HG02759 (cell line): ENCODE data around the gene NIBAN1.

ENCODE experiments used
- ATAC-seq: cut with Tn5 transposase; IDR thresholded peaks from one replicate; pipeline ENCODE4 v1.9.1; 2021; ENCODE audit warnings: mild to moderate bottlenecking, moderate library complexity; ENCODE audit not compliant: unreplicated experiment

The NIBAN1 gene

DNA sequence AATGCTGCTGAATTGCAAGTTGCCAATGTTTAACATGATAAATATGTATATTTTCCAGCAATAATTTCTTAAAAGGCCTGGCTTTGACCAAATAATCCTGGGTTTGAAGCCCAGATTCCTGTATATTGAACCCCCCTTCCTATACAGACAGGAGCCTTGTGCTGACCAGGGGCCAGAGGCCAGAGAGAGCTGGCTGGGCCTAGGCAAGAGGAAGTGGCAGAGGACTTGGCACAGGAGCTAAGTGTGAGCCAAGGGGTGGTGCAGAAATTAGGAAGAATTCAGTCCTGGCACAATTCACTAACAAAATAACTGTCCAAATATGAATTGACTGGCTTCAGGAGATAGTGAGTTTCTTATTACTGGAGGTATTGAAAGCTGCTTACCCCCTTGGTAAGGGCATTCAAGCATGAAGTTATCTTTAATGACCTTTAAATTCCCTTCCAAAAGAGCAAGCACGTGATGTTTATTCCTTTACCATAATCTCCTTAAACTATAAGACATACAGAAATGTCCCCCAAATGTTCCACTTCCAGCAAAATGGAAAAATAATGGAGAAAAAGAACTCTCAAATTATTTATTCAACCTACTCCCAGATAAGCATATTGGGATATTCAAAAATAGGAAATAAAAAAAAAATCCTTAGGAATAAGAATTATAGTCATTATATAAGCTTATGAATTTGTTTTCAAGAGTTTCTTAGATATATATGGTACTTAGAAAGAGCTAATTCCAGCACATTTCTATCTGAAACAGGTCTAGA is 26.6 kb downstream of the NIBAN1 start:
- ATAC-seq = no peak

GRCh38 chr1:184945678-184946412 is 28.5 kb downstream of the NIBAN1 start:
- peak; percentile 40 for ATAC-seq

- peak; percentile 29 for ATAC-seq
These were observed 29.3 kb downstream of the NIBAN1 start for GRCh38 chr1:184945029-184945428.

DNA sequence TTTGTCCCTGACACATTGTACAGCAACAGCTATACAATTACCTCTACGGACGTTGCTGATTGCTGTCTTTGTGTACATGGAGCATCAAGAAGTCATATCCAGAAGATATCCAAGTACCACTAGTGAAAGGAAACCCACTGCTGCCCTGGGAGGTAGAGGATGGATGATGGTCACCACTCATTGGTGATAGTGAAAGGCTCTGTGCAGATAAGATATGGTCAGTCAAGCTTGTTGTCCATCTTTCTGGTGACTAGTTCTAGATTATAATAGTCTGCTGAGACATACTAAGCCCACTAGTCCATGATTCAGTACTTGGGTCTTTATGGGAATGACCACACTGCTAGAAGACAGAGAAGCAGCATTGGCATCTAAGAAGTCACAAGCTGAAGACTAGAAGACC is 30.3 kb downstream of the NIBAN1 start:
- ATAC-seq = no peak

GRCh38 chr1:184941735-184942134 is 32.6 kb downstream of the NIBAN1 start:
- ATAC-seq = peak; percentile 81

GRCh38 chr1:184941410-184941733 is 32.9 kb downstream of the NIBAN1 start:
- peak; percentile 38 for ATAC-seq

DNA sequence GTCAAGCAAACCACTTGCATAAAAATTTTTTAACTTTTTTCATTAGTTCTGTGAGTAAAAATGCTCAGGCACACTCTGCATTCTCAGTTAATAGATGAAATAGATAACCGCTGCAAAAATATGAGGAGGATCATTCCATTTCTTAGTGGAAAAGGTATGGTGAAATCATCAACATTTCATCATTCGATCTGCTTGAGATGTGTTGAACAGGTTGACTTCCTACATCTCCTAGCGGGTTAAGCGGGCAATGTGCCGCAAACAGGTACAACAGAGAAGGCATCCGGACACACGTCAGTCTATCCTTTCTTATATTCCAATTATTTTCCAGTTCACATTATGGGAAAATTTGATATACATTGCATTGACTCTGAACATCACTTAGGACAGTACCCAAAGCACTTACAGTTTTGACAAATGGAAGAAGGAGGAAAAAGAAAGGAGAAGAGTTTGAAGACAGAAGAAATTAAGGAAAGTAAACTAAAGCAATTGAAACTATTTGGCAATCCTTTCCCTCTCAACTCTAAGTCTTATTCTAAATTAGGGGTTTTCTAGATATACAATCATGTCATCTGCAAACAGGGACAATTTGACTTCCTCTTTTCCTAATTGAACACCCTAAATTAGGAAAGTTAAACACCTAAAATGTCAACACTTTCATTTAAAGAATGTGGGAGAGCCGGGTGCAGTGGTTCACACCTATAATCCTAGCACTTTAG is 33.5 kb downstream of the NIBAN1 start:
- ATAC-seq = peak; percentile 3

DNA sequence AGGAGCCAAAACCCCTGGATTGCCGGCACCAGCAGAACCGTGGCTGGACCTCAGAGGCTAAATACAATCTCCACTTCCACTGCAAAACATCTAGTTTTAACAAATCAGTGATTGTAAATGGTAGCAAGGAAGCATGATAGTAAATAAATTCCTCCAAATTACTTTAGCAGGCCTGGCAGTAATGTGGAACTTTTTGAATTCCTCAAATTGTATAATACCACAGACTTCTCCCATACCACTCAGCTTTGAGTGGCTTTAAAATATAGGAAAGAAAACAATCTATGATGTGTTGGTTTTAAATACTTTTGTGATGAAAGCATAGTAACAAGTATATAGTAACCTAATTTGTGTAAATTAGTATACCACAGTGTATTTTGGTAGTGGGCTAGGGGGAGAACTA is 34.1 kb downstream of the NIBAN1 start:
- no peak for ATAC-seq

- no peak for ATAC-seq
These were observed 36.6 kb downstream of the NIBAN1 start for GRCh38 chr1:184937729-184938128.

DNA sequence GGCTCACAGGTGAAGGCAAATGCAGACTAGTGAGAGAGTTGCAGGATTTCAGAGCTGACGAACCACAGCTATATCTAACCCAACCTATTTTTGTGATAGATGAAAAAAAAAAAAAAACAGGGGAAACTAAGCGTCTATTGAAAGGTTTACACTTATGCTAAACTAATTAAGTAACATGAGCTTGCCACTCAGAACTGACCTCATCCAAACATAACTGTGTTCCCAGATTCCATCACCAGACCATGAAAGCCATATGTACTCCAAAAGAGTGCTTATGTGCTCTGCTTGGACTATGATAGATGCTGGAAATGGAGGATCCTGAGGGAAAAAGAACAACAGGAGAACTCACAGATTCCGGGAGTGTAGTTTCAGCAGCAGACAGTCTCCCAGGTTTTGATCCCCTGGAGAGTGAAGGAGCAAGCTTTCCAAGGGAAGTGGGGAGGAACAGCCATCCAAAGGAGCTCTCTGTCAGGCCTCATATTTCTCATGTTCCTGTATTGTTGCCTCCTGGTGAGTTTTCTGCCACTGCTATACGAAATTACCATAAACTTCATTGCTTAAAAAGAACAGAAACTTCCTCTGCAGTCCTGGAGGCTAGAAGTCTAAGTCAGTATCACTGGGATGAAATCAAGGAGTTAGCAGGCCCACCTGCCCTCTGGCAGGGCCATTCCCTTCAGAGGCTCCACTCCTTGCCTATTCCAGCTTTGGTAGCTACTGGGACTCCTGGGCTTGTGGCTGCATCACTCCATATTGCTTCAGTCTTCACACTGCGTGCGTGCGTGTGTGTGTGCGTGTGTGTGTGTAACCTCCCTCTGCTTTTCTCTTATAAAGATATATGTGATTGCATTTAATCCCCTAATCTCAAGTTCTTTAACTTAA is 38.1 kb downstream of the NIBAN1 start:
- ATAC-seq = no peak

- no peak for ATAC-seq
These were observed 40.4 kb downstream of the NIBAN1 start for GRCh38 chr1:184933944-184934343.

- no peak for ATAC-seq
These were observed 42.0 kb downstream of the NIBAN1 start for GRCh38 chr1:184932319-184932718.

- no peak for ATAC-seq
These were observed 42.7 kb downstream of the NIBAN1 start for GRCh38 chr1:184931566-184931965.

- no peak for ATAC-seq
These were observed 43.7 kb downstream of the NIBAN1 start for GRCh38 chr1:184930645-184931044.

- ATAC-seq = no peak
These were observed 44.1 kb downstream of the NIBAN1 start for GRCh38 chr1:184930232-184930631.

DNA sequence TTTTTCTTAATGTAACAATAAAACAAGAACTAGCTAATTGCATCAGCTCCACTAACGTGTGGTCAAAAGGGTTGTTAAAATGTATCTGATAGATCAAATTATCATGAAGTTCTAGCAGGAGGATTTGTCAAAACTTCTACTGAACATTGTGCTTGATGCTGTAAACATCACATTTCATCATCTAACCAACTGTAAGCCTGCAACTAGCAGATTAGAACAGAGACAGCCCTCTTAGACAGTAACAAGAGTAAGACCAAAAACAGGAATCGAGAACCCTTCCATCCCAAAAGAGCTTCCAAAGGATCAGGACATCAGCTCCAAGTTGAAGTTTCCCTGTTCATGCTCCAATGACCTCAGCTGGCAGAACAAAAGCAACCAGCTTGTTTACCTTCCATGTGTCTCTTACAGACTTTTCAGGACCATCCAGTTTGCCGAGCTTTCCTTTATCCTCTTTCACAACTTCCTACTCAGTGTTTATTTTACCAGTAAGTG is 44.6 kb downstream of the NIBAN1 start:
- no peak for ATAC-seq

GRCh38 chr1:184928394-184928793 is 45.9 kb downstream of the NIBAN1 start:
- no peak for ATAC-seq
